T1000 (cell line): ENCODE results near the gene TEC.
"Not testable (repeated sequence)": the region's sequence is repeated elsewhere in the genome, so short reads cannot be mapped to it uniquely, and the experiment has no call there.

Experiments used
- DNase-seq: peaks from one replicate; lab custom pipeline; 2025; ENCODE audit warnings: mixed read lengths; lab: John Stamatoyannopoulos, UW

TEC gene

GRCh38 chr4:48242511-48243195 is 27.0 kb downstream of the TEC start:
- no peak for DNase-seq

GRCh38 chr4:48241731-48242130 is 27.9 kb downstream of the TEC start:
- no peak for DNase-seq

- DNase-seq, result no peak
Observed at GRCh38 chr4:48237996-48238645, 31.5 kb downstream of the TEC start.

GRCh38 chr4:48235050-48235449 is 34.6 kb downstream of the TEC start:
- no peak for DNase-seq

- DNase-seq, result no peak
Observed at GRCh38 chr4:48234575-48234974, 35.1 kb downstream of the TEC start.

DNA sequence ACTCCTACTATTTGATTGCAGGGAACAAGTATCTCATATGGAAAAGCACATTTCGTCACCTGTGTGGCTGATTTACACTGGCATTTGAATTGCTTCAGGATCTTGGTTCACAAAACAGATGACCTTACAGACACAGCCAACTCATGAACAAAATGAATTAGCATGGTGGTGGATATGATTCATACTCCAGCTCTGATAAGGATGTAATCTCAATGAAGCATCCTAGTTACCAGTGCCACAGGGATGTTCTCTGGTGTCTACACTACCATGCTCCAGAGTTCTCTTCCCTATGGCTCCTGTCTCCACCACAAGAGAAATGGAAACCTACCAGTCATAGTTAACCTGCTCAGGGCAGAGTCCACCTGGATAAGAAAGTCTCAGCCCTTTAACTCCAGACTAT is 40.7 kb downstream of the TEC start:
- DNase-seq, result no peak

GRCh38 chr4:48227662-48228061 is 42.0 kb downstream of the TEC start:
- no peak for DNase-seq

GRCh38 chr4:48226199-48226598 is 43.4 kb downstream of the TEC start:
- DNase-seq, result no peak

DNA sequence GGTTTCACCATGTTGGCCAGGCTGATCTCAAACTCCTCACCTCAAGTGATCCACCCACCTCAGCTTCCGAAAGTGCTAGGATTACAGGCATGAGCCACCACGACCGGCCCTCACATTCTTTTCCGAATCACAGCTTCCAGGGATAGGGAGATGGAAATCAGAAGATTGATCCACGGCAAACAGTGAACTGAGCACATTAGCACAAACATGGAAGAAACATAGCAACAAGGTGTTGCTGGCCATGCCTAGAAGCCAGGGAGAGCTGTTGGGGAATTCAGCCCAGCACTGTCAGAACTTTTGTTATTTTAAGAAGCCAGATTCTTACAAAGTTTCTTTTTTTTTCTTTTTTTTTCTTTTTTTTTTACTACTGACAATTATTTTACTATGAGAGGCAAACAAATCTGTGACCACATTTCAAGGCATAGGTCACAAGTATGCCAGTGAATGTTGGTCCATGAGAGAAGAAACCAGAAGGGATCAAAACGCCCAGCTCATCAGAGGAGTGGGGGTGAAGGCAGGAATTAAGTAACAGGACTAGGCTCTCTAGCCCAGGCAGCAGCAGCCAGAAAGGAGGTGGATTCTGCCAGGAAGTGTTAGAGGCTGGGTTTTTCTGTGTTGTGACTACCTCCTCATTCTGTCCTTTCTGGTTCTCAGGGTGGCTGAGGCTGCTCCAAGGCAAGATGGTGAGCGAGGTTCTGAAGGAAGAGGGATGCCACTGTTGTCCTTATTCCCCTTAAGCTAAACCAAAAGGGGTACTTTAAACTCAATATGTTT is 44.1 kb downstream of the TEC start:
- no peak for DNase-seq

- no peak for DNase-seq
Observed at GRCh38 chr4:48224606-48225005, 45.0 kb downstream of the TEC start.

- no peak for DNase-seq
Observed at GRCh38 chr4:48223633-48224295, 45.9 kb downstream of the TEC start.

GRCh38 chr4:48222491-48222890 is 47.1 kb downstream of the TEC start:
- no peak for DNase-seq

DNA sequence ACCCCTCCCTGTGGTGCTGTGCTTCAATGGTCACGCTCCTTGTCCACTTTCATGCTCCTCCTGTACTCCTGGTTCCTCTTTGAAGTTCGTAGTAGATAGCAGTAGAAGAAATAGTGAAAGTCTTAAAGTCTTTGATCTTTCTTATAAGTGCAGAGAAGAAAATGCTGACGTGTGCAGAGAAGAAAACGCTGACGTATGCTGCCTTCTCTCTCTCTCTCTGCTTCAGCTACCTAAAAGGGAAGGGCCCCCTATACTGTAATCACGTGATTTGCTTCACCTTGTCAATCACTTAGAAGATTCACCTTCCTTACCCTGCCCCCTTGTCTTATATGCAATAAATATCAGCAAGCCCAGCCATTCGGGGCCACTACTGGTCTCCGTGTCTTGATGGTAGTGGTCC is 50.2 kb downstream of the TEC start:
- not testable (repeated sequence) for DNase-seq

GRCh38 chr4:48216563-48216962 is 53.1 kb downstream of the TEC start:
- DNase-seq, result no peak

- DNase-seq, result no peak
Observed at GRCh38 chr4:48215977-48216376, 53.7 kb downstream of the TEC start.

DNA sequence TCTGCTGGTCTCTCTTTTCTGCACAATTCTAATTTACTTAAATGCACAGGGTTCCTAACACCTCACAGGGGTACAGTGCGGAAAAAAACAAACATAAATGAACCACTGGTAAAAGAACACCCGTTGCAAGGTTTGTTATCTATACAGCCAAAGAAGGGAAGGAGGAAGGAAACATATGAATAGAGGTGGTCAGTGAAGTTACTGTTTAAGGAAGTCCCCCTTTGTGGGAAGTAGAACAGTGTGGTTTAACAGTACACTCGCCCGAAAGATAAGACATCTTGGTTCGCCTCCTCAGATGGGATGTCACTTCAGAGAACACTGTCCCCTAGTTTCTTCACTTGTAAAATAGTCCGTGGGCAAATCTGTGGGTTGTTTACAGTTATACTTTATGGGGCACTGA is 57.5 kb downstream of the TEC start:
- no peak for DNase-seq

DNA sequence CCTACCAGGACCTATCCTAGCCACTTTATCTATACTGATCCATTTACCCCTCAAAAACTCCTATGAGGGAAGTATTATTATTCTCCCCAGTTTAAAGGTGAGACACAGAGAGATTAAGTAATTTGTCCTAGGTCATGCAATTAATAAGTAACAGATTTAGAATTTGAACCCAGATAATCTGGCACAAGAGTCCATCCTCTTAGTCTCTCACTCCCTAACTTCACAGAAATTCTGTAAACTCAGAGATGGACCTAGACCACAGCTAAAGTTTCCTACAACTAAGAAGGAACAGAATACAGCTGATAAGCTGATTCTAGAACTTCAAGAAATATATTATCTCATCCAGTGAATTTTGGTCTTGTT is 58.7 kb downstream of the TEC start:
- no peak for DNase-seq

GRCh38 chr4:48205626-48206025 is 64.0 kb downstream of the TEC start:
- DNase-seq, result no peak

GRCh38 chr4:48205107-48205506 is 64.5 kb downstream of the TEC start:
- no peak for DNase-seq

GRCh38 chr4:48203819-48204218 is 65.8 kb downstream of the TEC start:
- DNase-seq, result no peak

GRCh38 chr4:48197643-48198237 is 71.9 kb downstream of the TEC start:
- no peak for DNase-seq

- no peak for DNase-seq
Observed at GRCh38 chr4:48196758-48197504, 72.7 kb downstream of the TEC start.
